IPS-15b (cell line): ENCODE measurements around the gene PRR15L.

Source experiments
- H3K27me3 ChIP-seq: one replicate; pipeline ENCODE4 v1.6.1; 2013; ENCODE audit warnings: low read length; ENCODE audit not compliant: control insufficient read depth, insufficient read depth
- H3K36me3 ChIP-seq: one replicate; pipeline ENCODE4 v1.6.1; 2013; ENCODE audit warnings: low read length; ENCODE audit not compliant: control insufficient read depth, insufficient read depth
- H3K4me1 ChIP-seq: one replicate; pipeline ENCODE4 v1.6.1; 2013; ENCODE audit warnings: mild to moderate bottlenecking, low read length; ENCODE audit not compliant: control insufficient read depth, insufficient read depth
- H3K4me3 ChIP-seq: one replicate; pipeline ENCODE4 v1.5.1; 2013; ENCODE audit warnings: low read depth, low read length
- H3K9ac ChIP-seq: one replicate; pipeline ENCODE4 v1.6.1; 2013; ENCODE audit warnings: low read depth, mild to moderate bottlenecking, low read length
- H3K9me3 ChIP-seq: one replicate; pipeline ENCODE4 v1.6.1; 2013; ENCODE audit warnings: mild to moderate bottlenecking, low read length; ENCODE audit not compliant: control insufficient read depth, insufficient read depth

The PRR15L gene

GRCh38 chr17:47905221-47905733 lies 52.4 kb downstream of the PRR15L start:
- no peaks in the 10 kb centered on the region for H3K27me3 ChIP-seq
- peaks cover 26% of the 10 kb centered on the region for H3K4me1 ChIP-seq
- no peaks in the 10 kb centered on the region for H3K9me3 ChIP-seq
- H3K4me3 ChIP-seq = no peak overlapping the region
- no peak overlapping the region for H3K9ac ChIP-seq
- no peaks in the 10 kb centered on the region for H3K36me3 ChIP-seq

- H3K4me1 ChIP-seq = peaks cover 33% of the 10 kb centered on the region
- H3K36me3 ChIP-seq = no peaks in the 10 kb centered on the region
Measured at GRCh38 chr17:47902039-47902744, 55.5 kb downstream of the PRR15L start.

More at GRCh38 chr17:47902039-47902744, 55.5 kb downstream of the PRR15L start:
- H3K9me3 ChIP-seq = no peaks in the 10 kb centered on the region
- peak overlapping the region; percentile 33 for H3K4me3 ChIP-seq
- no peaks in the 10 kb centered on the region for H3K27me3 ChIP-seq
- H3K9ac ChIP-seq = no peak overlapping the region
